IPS-NIHi7 (cell line): ENCODE results near the gene CSNK1D.
"Not testable (repeated sequence)": the region's sequence is repeated elsewhere in the genome, so short reads cannot be mapped to it uniquely, and the experiment has no call there.

Experiments
- DNase-seq: peaks from one replicate; pipeline ENCODE4 v3.0.0; 2012; ENCODE audit warnings: mixed read lengths; ENCODE audit errors: extremely low spot score

Gene CSNK1D

DNA sequence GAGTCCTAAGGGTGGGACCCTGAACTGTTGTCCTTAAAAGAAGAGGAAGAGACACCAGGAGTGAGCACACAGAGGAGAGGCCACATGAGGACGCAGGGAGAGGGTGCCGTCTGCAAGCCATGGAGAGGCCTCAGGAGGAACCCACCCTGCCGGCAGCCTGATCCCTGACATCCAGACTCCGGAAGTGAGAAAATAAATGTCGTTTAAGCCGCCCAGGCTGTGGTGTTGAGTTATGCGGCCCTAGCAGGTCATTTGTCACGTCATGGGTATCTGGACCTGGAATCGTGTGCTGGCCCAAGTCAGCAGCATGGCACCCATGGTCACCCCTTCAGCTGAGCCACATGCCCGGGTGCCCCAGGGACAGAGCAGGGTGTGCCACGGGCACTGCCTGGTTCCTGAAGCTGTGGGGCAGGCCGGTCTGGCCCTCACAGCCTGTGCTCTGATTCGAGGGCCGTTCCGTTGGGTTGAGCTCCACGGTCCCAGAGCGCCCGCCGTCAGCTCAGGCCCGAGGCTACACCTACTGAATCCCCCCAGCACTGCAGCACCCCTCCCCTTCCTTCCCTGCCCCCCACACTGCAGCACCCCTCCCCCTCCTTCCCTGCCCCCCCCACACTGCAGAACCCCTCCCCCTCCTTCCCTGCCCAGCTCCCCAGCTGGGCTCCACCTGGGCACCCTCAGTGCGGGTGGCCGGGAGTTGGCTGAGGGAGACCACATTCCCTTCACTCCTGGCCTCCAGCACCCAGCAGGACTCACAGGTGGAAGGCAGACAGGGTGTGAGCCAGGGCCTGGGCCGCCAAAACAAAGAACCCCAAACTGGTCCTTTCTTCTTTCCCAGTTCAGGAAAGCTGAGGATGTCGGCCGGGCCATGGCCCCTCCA, 58.2 kb downstream of the CSNK1D start:
- DNase-seq: no peak

DNA sequence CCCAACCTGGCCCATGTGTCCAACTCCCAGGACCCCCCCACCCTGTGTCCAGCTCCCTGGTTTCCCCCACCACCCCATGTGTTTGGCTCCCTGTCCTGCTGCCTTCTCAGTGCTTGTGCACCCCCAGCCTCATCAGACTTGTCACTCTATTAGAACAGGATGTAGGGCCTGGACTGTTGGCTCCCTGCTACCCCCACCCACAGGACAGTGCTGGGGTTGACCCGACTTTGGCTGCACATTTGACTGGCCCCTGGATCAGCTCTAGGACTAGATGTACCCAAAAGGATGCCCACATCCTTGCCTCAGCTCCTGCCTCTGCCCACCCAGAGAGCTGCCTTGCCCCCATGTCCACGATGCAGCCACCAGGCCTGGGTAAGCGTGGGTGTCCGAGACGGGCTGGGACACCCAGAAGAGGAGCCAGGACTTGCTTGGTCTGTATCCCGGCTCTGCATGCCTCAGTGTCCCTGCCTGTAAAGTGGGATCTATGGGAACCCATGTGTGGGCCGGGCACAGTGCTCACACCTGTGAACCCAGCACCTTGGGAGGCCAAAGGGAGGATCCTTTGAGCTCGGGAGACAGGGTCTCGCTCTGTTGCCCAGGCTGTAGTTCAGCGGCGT, 59.4 kb downstream of the CSNK1D start:
- DNase-seq: no peak

DNA sequence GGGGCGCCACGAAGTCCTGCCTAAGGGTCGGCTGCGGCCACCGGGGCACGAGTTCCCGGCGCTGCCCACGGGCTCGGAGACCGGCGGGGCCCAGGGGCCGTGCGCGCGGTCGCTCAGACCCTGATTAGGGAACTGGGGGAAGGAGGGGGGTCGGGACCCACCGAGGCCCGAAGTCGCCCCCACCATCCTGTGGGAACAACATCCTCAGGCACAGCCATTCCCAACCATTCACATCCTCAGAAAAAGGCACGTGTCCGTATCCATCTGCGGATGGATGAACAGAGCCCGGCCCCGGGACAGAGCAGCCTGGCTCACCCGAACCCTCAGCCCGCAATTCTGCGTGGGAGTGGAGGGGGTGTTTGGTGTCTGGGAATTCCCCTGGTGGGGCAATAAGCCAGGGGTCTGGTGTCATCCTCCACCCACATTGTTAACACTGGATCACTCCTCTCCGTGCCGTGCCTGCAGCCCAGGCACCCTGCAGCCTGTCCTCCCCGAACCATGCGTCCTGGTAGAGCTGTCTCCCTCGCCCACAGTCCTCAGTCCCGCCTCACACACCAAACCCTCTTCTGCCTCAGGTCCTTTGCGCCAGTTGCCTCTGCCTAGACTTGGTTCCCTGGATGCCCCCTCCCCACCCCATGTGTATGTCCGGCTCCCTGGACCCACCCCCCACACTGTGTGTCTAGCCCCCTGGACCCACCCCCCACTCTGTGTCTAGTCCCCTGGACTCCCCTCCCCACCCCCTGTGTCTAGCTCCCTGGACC, 60.1 kb downstream of the CSNK1D start:
- peak; percentile 70 for DNase-seq

DNA sequence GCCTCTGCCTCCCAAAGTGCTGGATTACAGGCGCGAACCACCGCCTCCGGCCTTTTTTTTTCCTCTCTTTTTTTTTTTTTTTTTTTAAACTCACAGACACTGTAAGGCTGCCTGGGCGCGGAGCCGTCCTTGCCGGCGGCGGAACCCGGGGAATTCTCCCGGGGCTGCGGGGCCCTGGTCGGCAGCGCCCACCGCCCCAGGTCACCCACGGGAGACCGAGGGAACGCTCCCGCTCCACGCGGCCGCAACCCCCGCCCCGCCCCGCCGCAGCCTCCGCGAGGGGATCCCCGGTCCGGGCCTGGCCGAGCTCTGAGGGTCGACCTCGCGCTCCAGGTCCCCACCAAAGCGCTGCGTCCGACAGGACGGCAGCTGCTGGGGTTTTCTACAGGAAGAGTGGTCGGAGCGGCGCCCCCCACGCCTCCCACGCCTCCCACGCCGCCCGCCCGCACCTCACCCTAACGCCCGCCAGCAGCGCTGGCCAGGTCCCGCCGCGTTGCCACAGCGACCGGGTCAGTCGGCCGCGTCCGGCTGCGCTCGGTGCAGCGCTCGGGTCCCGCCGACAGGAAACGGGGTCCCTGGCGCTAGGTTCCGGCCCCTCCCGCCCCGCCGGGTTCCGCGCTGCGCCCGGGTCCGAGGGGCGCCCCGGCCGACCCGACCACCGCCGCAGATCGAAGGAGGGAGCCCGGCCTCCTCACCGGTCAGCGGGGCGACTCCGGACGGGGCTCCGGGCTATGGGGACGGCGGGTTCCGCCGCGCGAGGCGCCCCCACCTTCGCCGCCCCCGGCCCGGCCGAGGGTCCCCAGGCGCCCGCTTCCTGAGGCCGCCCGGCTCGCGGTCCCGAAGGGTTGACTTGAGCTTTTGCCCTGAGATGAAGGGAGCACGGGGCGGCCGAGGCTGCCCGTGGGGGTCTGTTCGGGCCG, 60.9 kb downstream of the CSNK1D start, which contains the start of gene CCDC57:
Gene CCDC57, minus strand, starts transcription at position 512 of the 920 bp plus-strand sequence. CDS start 10,898 bp downstream, outside the sequence.
- peak; percentile 94 for DNase-seq

DNA sequence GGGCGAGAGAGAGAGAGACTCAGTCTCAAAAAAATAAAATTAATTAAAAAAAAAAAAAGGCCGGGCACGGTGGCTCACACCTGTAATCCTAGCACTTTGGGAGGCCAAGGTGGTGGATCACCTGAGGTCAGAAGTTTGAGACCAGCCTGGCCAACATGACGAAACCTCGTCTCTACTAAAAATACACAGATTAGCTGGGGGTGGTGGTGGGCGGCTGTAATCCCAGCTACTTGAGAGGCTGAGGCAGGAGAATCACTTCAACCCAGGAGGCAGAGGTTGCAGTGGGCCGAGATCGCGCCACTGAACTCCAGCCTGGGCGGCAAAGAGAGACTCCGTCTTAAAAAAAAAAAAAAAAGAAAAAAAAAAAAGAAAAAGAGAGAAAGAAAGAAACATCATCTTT, 62.8 kb downstream of the CSNK1D start:
- DNase-seq: not testable (repeated sequence)

DNA sequence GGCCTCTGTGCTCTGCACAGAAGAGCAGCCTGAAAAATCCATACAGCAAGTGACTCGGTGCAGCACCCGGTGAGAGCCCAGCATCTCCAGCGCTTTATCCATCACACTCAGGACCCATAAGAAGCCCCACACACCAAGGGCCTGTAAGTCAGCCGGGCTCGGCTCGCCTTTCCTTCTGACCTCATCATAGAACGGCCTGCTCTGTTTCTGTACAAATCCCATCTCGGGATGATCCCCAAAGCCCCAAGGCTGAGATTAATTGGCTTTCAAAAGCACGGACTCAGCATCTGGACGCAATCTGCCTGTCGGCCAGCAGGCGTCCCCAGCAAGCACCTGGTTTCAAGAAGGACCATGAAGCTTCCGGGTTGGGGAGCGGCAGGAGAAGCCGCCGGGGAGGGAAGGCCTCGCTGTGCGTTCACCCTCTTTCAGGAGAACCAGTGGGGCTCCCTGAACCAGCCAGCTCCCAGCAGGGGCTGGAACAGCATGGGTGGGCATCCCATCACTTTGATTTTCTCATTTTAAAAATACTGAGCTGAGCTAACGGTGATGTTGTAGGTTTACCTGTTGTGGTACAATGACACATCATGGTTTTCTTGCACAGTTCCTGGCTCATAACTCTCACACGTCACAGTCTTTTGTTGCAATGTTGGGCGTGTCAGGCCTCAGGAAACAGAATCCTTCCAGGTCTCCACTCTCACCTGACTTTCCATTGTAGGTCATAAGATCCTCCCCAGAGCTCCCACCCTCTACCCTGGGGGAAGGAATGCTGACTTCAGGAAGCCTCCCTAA, 67.6 kb downstream of the CSNK1D start:
- DNase-seq: peak; percentile 88

DNA sequence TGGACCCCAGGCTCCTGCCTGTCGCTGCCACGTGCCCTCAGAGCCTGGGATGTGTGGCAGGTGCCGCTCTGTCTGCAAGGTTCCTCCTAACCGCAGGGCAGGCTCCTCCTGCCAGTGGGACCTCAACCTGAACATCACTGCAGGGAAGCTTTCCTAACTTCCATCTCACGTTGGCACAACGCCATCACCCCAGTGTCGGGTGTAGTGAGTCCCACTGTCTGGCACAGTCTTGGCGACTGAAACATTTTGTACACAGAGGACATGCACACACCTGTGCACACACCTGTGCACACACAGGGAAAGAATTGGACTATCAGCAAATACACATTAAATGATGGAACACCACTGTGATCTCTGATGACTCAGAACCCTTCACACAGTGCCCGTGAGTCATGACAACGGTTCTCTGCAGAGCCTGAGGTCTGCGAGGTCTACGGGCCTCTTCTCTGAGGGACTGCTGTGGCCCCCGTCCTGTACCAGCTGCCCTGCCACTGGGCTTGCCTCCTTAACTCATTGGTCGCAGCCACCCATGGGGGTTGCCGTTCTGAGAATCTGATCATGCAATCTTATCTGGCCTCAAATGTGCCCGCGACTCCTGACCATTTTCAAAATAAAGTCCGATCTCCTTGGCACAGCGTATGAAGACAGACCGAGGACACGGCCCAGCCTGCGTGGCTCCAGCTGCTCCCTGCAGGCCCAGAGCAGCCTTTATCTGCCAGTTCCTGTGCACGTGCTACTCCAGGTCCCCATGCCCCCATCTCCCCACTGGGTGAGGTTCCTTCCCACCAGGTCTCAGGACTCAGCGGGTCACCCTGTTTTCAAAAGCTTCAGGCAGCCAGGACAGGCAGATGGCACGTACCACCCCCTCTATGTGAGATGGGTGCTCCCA, 68.4 kb downstream of the CSNK1D start:
- no peak for DNase-seq

DNA sequence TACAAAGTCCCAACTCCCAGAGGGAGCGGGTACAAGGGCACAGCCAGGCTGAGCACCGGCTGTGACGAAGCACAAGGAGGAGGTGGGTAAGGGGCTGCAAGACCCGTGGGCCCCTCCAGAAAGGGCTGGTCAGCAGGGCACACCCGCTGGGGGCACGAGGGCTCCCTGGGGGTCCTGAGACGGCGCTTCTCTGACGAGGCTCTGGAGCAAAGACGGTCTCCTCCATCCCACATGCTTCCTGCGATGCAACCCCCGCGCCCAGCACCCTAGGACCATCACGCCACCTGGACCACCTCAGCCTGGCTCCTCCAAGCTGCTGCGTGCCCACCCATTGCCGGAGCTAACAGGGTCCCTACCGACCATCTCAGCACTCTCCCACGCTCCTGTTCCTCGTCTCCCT, 69.6 kb downstream of the CSNK1D start:
- no peak for DNase-seq

DNA sequence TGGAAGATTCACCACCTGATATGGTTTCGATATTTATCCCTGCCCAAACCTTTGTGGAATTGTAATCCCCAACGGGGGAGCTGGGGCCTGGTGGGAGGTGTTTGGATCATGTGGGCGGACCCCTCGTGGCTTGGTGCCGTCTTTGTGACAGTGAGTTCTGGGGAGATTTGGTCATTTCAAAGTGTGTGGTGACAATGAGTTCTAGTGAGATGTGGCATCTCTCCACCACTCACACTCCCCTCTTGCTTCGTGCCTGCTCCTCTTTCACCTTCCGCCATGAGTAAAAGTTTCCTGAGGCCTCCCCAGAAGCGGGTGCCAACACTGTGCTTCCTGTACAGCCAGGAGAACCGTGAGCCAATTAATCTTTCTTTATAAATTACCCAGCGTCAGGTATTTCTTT, 70.5 kb downstream of the CSNK1D start:
- no peak for DNase-seq

DNA sequence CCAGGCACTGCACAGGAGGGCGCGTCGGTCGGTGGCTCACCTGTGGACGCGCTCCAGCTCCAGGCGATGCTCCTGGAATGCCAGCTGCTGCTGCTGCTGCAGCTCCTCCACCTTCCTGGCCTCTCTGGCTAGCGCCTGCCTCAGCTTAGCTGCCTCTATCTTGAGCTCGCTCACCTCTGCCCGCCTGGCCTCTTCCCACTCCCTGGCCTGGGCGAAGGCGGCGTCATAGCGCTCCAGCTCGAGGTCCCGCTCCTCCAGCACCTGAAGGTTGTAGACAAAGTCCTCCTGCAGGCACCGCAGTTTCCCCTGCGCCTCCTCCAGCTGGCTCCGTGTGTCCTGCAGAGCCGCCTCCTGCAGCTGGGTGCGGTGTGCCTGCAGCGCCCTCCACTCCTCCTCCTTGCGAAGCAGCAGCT, 72.0 kb downstream of the CSNK1D start:
- no peak for DNase-seq

DNA sequence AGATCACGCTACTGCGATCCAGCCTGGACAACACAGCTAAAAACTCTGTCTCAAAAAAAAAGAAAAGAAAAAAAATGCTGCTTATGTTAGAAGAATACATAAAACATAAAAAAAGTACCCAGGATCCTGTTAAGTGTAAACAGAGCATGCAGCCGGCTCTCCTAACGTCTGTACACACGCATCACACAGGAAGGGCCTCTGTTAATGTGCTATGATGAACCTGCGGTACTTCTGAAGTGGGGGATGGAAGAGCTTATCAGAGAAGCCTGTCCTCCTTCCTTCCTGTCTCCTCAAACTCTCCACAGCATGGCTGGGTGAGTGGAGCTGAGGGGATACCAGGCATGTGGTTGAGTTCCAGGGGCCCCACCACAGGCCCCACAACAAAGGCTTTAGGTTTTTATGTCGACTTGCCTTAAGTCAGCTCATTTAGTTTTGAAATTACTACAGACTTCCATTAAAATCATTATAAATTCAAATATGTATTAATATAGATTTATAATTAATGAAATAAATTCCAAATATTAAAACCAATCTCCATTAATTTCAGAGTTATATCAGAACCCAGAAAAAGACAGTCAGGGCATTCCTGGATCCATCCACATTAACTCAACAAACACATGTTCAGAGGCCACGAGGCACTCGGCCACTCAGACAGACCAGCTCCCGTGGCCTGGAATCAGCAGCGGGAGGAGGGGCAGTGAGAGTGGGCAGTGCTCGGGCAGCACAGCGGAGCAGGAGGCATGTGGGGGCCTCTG, 72.6 kb downstream of the CSNK1D start:
- no peak for DNase-seq

DNA sequence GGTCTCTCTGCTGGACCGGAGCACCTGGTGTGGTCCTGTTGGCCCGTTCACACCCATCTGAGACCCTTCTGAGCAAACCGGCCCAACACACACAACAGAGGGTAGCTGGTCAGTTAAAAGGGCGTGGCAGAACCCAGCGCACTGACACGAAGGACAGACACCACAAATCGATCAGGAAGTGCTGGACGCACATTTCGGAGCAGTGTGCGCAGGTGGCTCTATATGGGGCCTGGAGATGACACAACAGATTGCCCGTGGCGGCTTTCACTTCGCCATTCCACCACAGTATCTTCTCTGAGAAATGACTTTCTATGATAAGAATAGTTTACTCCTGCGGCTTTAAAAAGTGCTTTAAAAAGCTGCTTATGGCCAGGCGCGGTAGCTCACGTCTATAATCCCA, 73.4 kb downstream of the CSNK1D start:
- DNase-seq: no peak

DNA sequence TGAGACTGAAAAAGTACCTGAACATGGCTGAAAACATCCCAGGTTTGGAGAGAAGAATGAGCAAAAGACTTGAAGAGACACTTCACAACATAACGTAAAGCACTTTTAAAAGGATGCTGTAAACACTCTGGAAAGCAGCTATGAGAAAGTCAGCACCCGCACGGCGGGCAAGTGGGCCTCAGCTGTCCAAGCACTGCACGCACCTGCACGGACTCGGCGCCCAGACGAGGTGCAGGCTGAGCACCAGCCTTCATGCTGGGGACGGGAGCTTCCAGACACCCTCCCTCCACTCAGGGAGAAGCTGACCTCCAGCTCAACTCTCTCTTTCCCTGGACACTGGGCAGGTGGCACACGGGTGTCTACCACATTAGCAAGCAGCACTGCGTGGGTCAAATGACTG, 74.0 kb downstream of the CSNK1D start:
- no peak for DNase-seq

DNA sequence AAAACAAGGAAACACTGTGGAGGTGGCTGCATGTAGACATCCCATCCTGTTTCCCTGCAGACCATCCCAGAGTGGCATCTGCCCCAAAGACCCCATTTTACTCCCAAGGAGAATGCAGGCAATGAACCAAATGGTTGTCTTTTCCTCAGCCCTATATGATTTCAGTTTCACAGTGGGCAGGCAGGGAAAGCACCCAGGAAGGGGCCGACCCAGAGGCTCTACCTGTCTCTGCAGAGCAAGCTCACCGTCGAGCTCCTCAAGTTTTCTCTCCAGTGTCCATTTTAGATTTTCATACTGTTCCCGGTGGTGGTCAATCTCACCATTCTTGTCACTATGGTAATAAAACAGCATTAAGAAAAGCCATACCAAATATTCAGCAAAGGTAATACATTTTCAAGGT, 75.4 kb downstream of the CSNK1D start:
- DNase-seq: no peak

DNA sequence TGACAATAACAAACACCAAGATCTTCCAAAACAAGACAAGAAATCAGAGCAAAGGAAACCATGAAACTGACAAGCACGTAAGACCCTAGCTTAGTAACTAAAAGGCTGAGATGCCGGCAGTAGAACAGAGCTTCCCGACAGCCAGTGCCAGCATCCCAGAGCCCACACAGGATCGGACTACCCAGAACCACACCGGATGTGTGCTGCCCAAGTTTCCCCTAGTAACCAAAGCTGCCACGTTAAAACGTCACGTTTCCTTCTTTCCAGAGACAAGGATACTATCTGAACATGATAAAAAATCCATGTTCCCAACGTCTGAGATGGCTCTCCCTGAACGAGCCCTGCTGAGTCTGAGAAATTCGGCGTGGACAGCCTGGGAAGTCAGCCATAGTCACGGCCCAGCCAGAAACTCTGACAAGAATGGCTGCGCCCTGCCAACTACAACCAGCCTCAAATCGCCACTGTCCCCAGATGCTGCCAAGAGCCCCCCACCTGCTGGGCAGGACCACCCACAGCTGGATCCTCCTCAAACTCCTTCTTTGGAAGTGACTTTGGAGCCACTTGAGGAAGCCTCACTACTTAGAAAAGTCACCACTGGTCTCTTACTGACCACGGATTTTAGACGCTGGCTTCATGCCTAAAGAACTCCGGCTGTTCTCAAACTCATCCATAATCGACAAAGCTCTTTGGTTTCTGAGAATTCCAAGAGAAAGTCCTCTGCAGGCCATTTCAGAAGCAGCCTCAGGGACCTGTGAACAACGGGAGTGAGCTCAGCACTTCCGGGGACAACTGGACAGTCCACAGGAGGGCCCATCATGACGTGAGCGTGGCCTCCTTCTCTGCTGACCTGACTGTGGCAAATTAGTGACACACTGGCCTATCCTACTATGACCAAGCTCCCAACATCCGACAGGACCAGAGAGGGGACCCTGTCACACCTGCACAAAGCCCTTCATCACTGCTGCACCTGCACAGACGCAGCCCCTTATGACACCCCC, 77.5 kb downstream of the CSNK1D start:
- DNase-seq: no peak

DNA sequence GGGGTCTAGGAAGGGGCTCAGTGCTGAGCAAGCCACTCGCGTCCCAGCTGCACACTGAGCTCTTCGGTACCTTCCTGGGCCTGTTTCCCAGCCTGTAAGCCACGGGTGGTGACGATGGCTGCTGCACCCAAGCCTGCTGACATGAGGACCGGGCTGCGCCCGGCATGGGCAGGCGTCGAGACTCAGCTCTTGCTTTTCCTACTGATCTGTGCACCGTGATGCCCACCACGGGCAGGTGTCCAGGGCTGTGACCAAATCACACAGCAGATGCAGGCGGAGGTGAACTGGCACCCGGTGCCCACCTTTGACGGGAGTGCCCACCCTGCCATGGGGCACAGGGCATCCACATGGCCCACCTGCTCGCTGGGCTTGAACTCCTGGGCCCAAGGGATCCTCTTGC, 78.7 kb downstream of the CSNK1D start:
- no peak for DNase-seq

DNA sequence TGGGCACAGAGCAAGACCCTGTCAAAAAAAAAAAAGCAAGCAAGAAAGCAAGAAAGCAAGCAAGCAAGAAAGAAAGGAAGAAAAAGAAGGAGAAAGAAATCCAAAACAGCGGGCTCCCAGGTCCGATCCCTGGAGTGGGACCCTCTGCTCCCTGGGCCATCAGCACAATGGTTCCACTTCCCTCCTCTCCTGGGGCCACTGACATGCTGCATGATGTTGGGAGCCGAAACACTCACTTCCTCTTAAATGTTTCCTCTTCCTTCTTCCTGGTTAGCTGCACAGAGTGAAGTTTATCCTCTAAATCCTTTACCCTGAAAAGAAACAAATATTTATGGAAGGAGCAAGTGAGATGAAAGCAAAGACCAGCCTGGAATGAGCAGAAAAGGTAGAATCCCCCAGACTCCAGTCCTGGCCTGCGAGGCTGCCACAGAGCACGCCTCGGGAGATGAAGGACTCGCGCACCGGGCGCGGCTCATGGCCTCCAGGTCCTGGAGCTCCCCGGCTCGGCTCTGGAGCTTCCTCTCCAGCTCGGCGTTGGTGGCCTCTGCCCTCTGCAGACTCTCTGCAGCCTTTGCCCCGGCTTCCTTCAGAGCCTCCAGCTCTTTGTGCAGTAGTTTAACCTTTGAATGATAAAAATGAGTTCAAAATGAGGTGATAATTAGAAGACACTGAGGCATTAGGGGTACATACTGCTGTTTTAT, 79.8 kb downstream of the CSNK1D start:
- no peak for DNase-seq
